ENCODE results near the gene PLCXD3.

GRCh38 chr5:41408676-41409443 is 101.5 kb downstream of the PLCXD3 start:
- TF ChIP-seq CTCF (IDR thresholded peaks at IDR 0.05): no peak
- no peak for TF ChIP-seq POLR2AphosphoS5 (IDR thresholded peaks at IDR 0.05; ENCODE audit: low read depth, low read length)

Data from Panc1 (cell line).